Kidney (tissue), 14 donors: ENCODE data around the gene PGAP2. TPM values are rescaled to one million over a fixed set of nuclear protein-coding genes. Genes with fewer than 3 reads are reported as not detected.

Experiments
- DNase-seq, 5 donors: peaks; one replicate each; pipeline ENCODE4 v3.0.0-alpha.2; 2013 to 2020
- FAIRE-seq: peaks from 2 replicates; lab custom pipeline; 2012; peaks lifted over from hg19 to GRCh38; lab: Jason Lieb, UNC
- H3K27ac ChIP-seq, 2 donors: one replicate each; pipeline ENCODE4 v1.7.0; 2013; ENCODE audit warnings: low read depth in 2 of 2, low read length in 2 of 2, inconsistent platforms in 1 of 2
- H3K27me3 ChIP-seq: one replicate; pipeline ENCODE4 v1.7.1; 2013; ENCODE audit warnings: low read length, inconsistent platforms; ENCODE audit not compliant: control insufficient read depth, insufficient read depth
- H3K36me3 ChIP-seq, 3 donors: one replicate each; pipeline versions ENCODE4 v1.7.0 to v1.7.1; 2013; ENCODE audit warnings: low read length in 3 of 3, control low read depth in 1 of 3, inconsistent platforms in 1 of 3; ENCODE audit not compliant: insufficient read depth in 3 of 3, control insufficient read depth in 2 of 3
- H3K4me1 ChIP-seq, 3 donors: one replicate each; pipeline versions ENCODE4 v1.7.0 to v1.7.1; 2013; ENCODE audit warnings: low read length in 3 of 3, inconsistent platforms in 1 of 3, low read depth in 1 of 3; ENCODE audit not compliant: control insufficient read depth in 2 of 3, insufficient read depth in 2 of 3
- H3K4me3 ChIP-seq, 3 donors: one replicate each; pipeline versions ENCODE4 v1.7.0 to v1.8.1; 2013; ENCODE audit warnings: low read length in 3 of 3, control low read depth in 1 of 3, inconsistent platforms in 1 of 3
- H3K9ac ChIP-seq, 3 donors: one replicate each; pipeline versions ENCODE4 v1.7.0 to v1.7.1; 2013; ENCODE audit warnings: low read length in 3 of 3, control low read depth in 1 of 3, inconsistent platforms in 1 of 3
- H3K9me3 ChIP-seq, 3 donors: one replicate each; pipeline versions ENCODE4 v1.7.0 to v1.7.1; 2013; ENCODE audit warnings: low read length in 3 of 3, control low read depth in 1 of 3, inconsistent platforms in 1 of 3; ENCODE audit not compliant: control insufficient read depth in 2 of 3, insufficient read depth in 1 of 3
- CTCF ChIP-seq: IDR thresholded peaks from 3 replicates; pipeline ENCODE4 v1.5.1; 2012; ENCODE audit warnings: mild to moderate bottlenecking, moderate library complexity, borderline replicate concordance; ENCODE audit not compliant: insufficient read depth; ENCODE audit errors: extremely low read depth
- intact Hi-C: fragments of 100-400 bp; cut with DNase I; formaldehyde crosslinking; loops from one replicate; pipeline ENCODE4 v1.11.1; 2022
- polyA plus RNA-seq: library from polyadenylated mRNA; stranded (reverse); fragments of 350-450 nt; fragmentation: Illumina TruSeq; extraction: RNeasy Lipid Tissue Mini Kit (QIAGEN cat#74804); gene quantifications from one replicate; pipeline ENCODE4 v1.2.3, GENCODE V29; 2014; ENCODE audit warnings: low read depth, low replicate concordance; ENCODE audit not compliant: insufficient read depth
- total RNA-seq: library from RNA; stranded (reverse); fragmentation: NEBNext Ultra II Directional; extraction: Animal tissue kit (Norgen Biotek cat#: 25700); gene quantifications from one replicate; pipeline ENCODE4 v1.2.1, GENCODE V29; 2021
- donor health status: control.
- donor health status: control.
- donor health status: control.
- donor health status: control.
- donor health status: control.
- donor health status: DM: yes; HTN: yes; CAD: no.
- donor health status: Normal renal cell carcinoma (clear cell type).

Gene PGAP2
- total and polyA plus RNA-seq, 2 donors from 2014 or later: 17.5 to 19.5 TPM

- no peak overlapping the region for H3K9ac ChIP-seq
- intact Hi-C loops: no loop called here
- H3K4me3 ChIP-seq: no peak overlapping the region
- H3K4me1 ChIP-seq: no peaks in the 10 kb centered on the region
- no peak for DNase-seq
- peaks cover 0 to 6% (median 5%) of the 10 kb centered on the region in 3 donors for H3K36me3 ChIP-seq
- TF ChIP-seq CTCF: no peak
- no peaks in the 10 kb centered on the region for H3K9me3 ChIP-seq
- H3K27ac ChIP-seq: no peak overlapping the region
- no peaks in the 10 kb centered on the region for H3K27me3 ChIP-seq
- FAIRE-seq: no peak
Measured at GRCh38 chr11:3825473-3826154, 17.3 kb downstream of the PGAP2 start.

GRCh38 chr11:3826721-3827120 lies 18.4 kb downstream of the PGAP2 start:
- Histone ChIP-seq H3K4me1 (no peaks in the 10 kb centered on the region), H3K27ac (no peak overlapping the region), H3K36me3 (peaks cover 0 to 6% (median 5%) of the 10 kb centered on the region in 3 donors), H3K9me3 (no peaks in the 10 kb centered on the region), H3K9ac (no peak overlapping the region), H3K27me3 (no peaks in the 10 kb centered on the region), H3K4me3 (no peak overlapping the region)
- DNase-seq: no peak
- FAIRE-seq: no peak
- intact Hi-C loops: no loop called here
- TF ChIP-seq CTCF: no peak

GRCh38 chr11:3827434-3828186 lies 19.2 kb downstream of the PGAP2 start:
- intact Hi-C loops: no loop called here
- H3K4me3 ChIP-seq: no peak overlapping the region
- H3K4me1 ChIP-seq: peaks cover 0 to 2% (median 0%) of the 10 kb centered on the region in 3 donors
- DNase-seq: no peak
- H3K9me3 ChIP-seq: no peaks in the 10 kb centered on the region
- H3K9ac ChIP-seq: no peak overlapping the region
- H3K36me3 ChIP-seq: peaks cover 0 to 6% (median 5%) of the 10 kb centered on the region in 3 donors
- H3K27me3 ChIP-seq: no peaks in the 10 kb centered on the region
- TF ChIP-seq CTCF: no peak
- FAIRE-seq: no peak
- H3K27ac ChIP-seq: no peak overlapping the region
